Measurements from ENCODE around the gene NBDY.
"Not testable (repeated sequence)": the region's sequence is repeated elsewhere in the genome, so short reads cannot be mapped to it uniquely, and the experiment has no call there.

The NBDY gene

GRCh38 chrX:56778099-56778923 is 49.3 kb downstream of the NBDY start:
- H3K4me3 Mint-ChIP-seq, H3K9me3 Mint-ChIP-seq, H3K27me3 Mint-ChIP-seq, H3K27ac Mint-ChIP-seq, H3K36me3 Mint-ChIP-seq: not testable (repeated sequence)
- peaks cover 23% of the 10 kb centered on the region for H3K4me1 Mint-ChIP-seq

GRCh38 chrX:56778924-56779468 is 50.0 kb downstream of the NBDY start:
- not testable (repeated sequence) for H3K4me3 Mint-ChIP-seq, H3K27ac Mint-ChIP-seq, H3K27me3 Mint-ChIP-seq, H3K9me3 Mint-ChIP-seq, H3K36me3 Mint-ChIP-seq
- peaks cover 23% of the 10 kb centered on the region for H3K4me1 Mint-ChIP-seq

GRCh38 chrX:56780681-56781649 is 51.9 kb downstream of the NBDY start:
- H3K4me1 Mint-ChIP-seq = peaks cover 27% of the 10 kb centered on the region
- not testable (repeated sequence) for H3K27me3 Mint-ChIP-seq, H3K36me3 Mint-ChIP-seq, H3K9me3 Mint-ChIP-seq
- peak overlapping the region; percentile 70 for H3K27ac Mint-ChIP-seq
- H3K4me3 Mint-ChIP-seq = peak overlapping the region; percentile 51

GRCh38 chrX:56782352-56782751 is 53.3 kb downstream of the NBDY start:
- Mint-ChIP-seq H3K9me3 (no peaks in the 10 kb centered on the region), H3K27me3 (no peaks in the 10 kb centered on the region), H3K27ac (peak overlapping the region; percentile 46), H3K4me1 (peaks cover 39% of the 10 kb centered on the region), H3K36me3 (no peaks in the 10 kb centered on the region), H3K4me3 (peak overlapping the region; percentile 45)

DNA sequence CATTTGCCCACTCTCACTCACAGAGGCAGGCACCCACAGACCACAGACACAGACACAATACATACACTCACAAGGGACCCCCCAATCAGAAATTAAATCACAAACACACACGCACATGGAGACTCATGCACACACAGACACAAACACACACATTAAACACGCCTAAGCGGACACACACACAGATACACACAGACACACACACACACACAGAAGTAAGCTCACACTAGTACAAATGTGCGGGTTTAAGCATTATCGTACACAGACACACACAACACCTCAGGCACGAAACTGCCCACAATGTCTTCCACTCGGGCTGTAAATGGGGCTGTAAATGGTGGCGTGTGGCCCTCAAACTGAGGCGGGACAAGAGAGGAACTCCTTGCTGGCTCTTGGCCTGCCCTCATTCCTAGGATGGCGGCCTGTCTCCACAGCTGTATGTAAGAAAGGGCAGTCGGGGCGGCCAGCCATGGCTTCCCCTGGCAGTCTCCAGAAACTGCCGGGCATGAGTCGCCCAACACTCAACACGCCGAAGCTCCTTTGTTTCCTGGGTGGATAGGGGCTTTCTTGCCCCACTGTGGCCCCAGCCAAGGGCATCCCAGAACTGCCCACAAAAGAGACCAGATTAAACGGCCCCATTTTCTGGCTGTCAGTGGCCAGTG is 53.9 kb downstream of the NBDY start:
- H3K9me3 Mint-ChIP-seq = no peaks in the 10 kb centered on the region
- H3K27ac Mint-ChIP-seq = peak overlapping the region; percentile 43
- H3K36me3 Mint-ChIP-seq = no peaks in the 10 kb centered on the region
- no peak overlapping the region for H3K4me3 Mint-ChIP-seq
- H3K27me3 Mint-ChIP-seq = no peaks in the 10 kb centered on the region
- H3K4me1 Mint-ChIP-seq = peaks cover 39% of the 10 kb centered on the region

DNA sequence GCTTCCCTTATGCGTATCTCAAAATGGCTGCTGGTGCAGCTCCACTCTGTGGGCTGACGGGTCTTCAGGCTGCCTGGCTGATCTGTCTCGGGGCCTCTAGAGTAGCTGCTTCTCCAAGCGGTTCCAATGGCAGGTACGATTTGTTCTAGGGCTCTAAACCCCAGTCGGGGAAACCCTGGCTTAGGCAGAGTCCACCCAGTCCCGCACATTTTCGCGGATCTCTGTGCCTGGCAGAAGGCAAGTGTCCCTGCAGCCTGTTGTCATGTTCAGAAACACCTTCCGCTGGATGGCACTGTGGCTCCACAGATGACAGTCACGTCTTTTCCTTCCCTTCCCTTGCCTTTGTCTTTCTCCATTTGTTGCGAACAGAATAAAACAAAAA is 54.4 kb downstream of the NBDY start:
- Mint-ChIP-seq H3K27ac (no peak overlapping the region), H3K4me1 (peaks cover 39% of the 10 kb centered on the region)

DNA sequence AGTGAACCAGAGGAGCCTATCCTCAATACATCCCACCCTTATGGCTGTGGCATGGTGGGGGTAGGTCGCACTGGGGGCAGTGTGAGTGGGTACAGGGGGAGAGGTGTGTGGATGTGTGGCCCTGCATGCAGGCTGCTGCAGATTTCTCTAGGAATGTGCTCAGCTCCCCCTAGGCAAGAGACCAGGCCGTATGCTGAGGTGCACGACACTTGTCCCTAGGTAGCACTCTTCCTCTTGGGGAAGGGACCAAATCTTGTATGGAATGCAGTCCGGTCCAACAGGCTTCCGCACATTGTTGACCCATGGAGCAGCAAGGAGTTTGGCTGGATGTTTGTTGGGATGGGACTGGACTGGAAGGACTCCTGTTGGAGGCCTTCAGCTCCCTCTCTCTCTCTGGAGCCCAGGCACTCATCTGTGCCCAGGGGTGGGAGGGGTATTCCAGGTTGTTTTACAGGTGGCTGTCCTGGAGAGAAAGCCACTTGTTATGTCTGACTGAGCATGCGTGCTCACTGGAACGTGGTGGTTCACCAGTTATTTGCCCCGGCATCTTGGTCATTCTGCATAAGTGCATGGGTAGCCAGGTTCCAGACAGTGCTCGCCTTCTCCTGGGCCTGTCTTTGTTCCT is 55.1 kb downstream of the NBDY start:
- Mint-ChIP-seq H3K4me3 (no peak overlapping the region), H3K27ac (no peak overlapping the region), H3K27me3 (no peaks in the 10 kb centered on the region), H3K9me3 (no peaks in the 10 kb centered on the region), H3K36me3 (no peaks in the 10 kb centered on the region), H3K4me1 (peaks cover 39% of the 10 kb centered on the region)

More for the DNA sequence above, 54.4 kb downstream of the NBDY start:
- H3K27me3 Mint-ChIP-seq = no peaks in the 10 kb centered on the region
- H3K9me3 Mint-ChIP-seq = no peaks in the 10 kb centered on the region
- H3K4me3 Mint-ChIP-seq = no peak overlapping the region
- no peaks in the 10 kb centered on the region for H3K36me3 Mint-ChIP-seq

- no peak overlapping the region for H3K4me3 Mint-ChIP-seq
These were observed 55.6 kb downstream of the NBDY start for GRCh38 chrX:56784666-56785065.

GRCh38 chrX:56785442-56785841 is 56.4 kb downstream of the NBDY start:
- Mint-ChIP-seq H3K36me3 (no peaks in the 10 kb centered on the region), H3K4me3 (no peak overlapping the region), H3K27me3 (no peaks in the 10 kb centered on the region), H3K9me3 (no peaks in the 10 kb centered on the region), H3K4me1 (peaks cover 39% of the 10 kb centered on the region), H3K27ac (no peak overlapping the region)

More at GRCh38 chrX:56784666-56785065, 55.6 kb downstream of the NBDY start:
- Mint-ChIP-seq H3K4me1 (peaks cover 39% of the 10 kb centered on the region), H3K36me3 (no peaks in the 10 kb centered on the region), H3K9me3 (no peaks in the 10 kb centered on the region), H3K27me3 (no peaks in the 10 kb centered on the region), H3K27ac (no peak overlapping the region)

- H3K9me3 Mint-ChIP-seq = no peaks in the 10 kb centered on the region
- H3K4me3 Mint-ChIP-seq = no peak overlapping the region
- H3K27ac Mint-ChIP-seq = peak overlapping the region; percentile 11
- H3K36me3 Mint-ChIP-seq = no peaks in the 10 kb centered on the region
- H3K27me3 Mint-ChIP-seq = no peaks in the 10 kb centered on the region
- H3K4me1 Mint-ChIP-seq = peaks cover 35% of the 10 kb centered on the region
These were observed 58.1 kb downstream of the NBDY start for GRCh38 chrX:56786889-56787733.

- Mint-ChIP-seq H3K4me1 (peaks cover 33% of the 10 kb centered on the region), H3K36me3 (no peaks in the 10 kb centered on the region), H3K4me3 (no peak overlapping the region), H3K27me3 (no peaks in the 10 kb centered on the region), H3K27ac (no peak overlapping the region), H3K9me3 (no peaks in the 10 kb centered on the region)
These were observed 58.7 kb downstream of the NBDY start for GRCh38 chrX:56787734-56788152.

- no peak overlapping the region for H3K4me3 Mint-ChIP-seq
- no peaks in the 10 kb centered on the region for H3K9me3 Mint-ChIP-seq
- H3K36me3 Mint-ChIP-seq = no peaks in the 10 kb centered on the region
- H3K27me3 Mint-ChIP-seq = no peaks in the 10 kb centered on the region
- H3K27ac Mint-ChIP-seq = no peak overlapping the region
- H3K4me1 Mint-ChIP-seq = peaks cover 30% of the 10 kb centered on the region
These were observed 59.2 kb downstream of the NBDY start for GRCh38 chrX:56788229-56788628.

GRCh38 chrX:56788717-56789122 is 59.7 kb downstream of the NBDY start:
- Mint-ChIP-seq H3K27me3 (no peaks in the 10 kb centered on the region), H3K4me1 (peaks cover 30% of the 10 kb centered on the region), H3K27ac (no peak overlapping the region), H3K9me3 (no peaks in the 10 kb centered on the region), H3K36me3 (no peaks in the 10 kb centered on the region), H3K4me3 (no peak overlapping the region)

- no peak overlapping the region for H3K27ac Mint-ChIP-seq
- no peaks in the 10 kb centered on the region for H3K9me3 Mint-ChIP-seq
- no peaks in the 10 kb centered on the region for H3K36me3 Mint-ChIP-seq
- H3K27me3 Mint-ChIP-seq = no peaks in the 10 kb centered on the region
- no peak overlapping the region for H3K4me3 Mint-ChIP-seq
- H3K4me1 Mint-ChIP-seq = peaks cover 35% of the 10 kb centered on the region
These were observed 60.6 kb downstream of the NBDY start for GRCh38 chrX:56789518-56790070.

Measured in activated naive CD4-positive, alpha-beta T cell treated with anti-CD3 and anti-CD28 coated beads, Interleukin-2, amount 50 U/mL, for 24 hours (primary cell).